ENCODE results near the gene MXRA7.

MXRA7 gene

GRCh38 chr17:76685846-76686245 is 24.9 kb downstream of the MXRA7 start:
- no peaks in the 10 kb centered on the region for H3K27me3 ChIP-seq (ENCODE audit: insufficient read depth, low read length, poor library complexity)
- H3K4me2 ChIP-seq (ENCODE audit: insufficient read depth, low read length) = no peak overlapping the region
- no peak overlapping the region for H3K4me3 ChIP-seq (ENCODE audit: low read depth in 1 of 2, low read length in 2 of 2)
- H4K20me1 ChIP-seq (ENCODE audit: insufficient read depth, low read length) = no peaks in the 10 kb centered on the region
- H3K4me1 ChIP-seq (ENCODE audit: insufficient read depth, low read length) = no peaks in the 10 kb centered on the region
- no peak overlapping the region for H3K27ac ChIP-seq (ENCODE audit: low read length)
- no peaks in the 10 kb centered on the region for H3K79me2 ChIP-seq (ENCODE audit: insufficient read depth, low read length)
- no peaks in the 10 kb centered on the region for H3K9me3 ChIP-seq (ENCODE audit: insufficient read depth, low read length, severe bottlenecking)
- DNase-seq (no peak), ATAC-seq (ENCODE audit: insufficient read depth, low read depth) (no peak)
- TF ChIP-seq EZH2 (IDR thresholded peaks at IDR 0.05; ENCODE audit: borderline replicate concordance, low read depth, low read length, severe bottlenecking) (no peak), CTCF (IDR thresholded peaks at IDR 0.05; ENCODE audit: borderline replicate concordance, extremely low read depth, low read length, poor library complexity, severe bottlenecking) (no peak)
- no peak overlapping the region for H3K9ac ChIP-seq (ENCODE audit: low read depth, low read length)
- no peaks in the 10 kb centered on the region for H3K36me3 ChIP-seq (ENCODE audit: insufficient read depth, low read length)
- no peak overlapping the region for H2AFZ ChIP-seq (ENCODE audit: low read depth, low read length)

- Histone ChIP-seq H3K4me1 (ENCODE audit: insufficient read depth, low read length) (no peaks in the 10 kb centered on the region), H3K79me2 (ENCODE audit: insufficient read depth, low read length) (no peaks in the 10 kb centered on the region), H2AFZ (ENCODE audit: low read depth, low read length) (no peak overlapping the region), H3K9me3 (ENCODE audit: insufficient read depth, low read length, severe bottlenecking) (no peaks in the 10 kb centered on the region), H3K27ac (ENCODE audit: low read length) (no peak overlapping the region), H3K27me3 (ENCODE audit: insufficient read depth, low read length, poor library complexity) (no peaks in the 10 kb centered on the region), H4K20me1 (ENCODE audit: insufficient read depth, low read length) (no peaks in the 10 kb centered on the region), H3K9ac (ENCODE audit: low read depth, low read length) (no peak overlapping the region), H3K4me3 (ENCODE audit: low read depth in 1 of 2, low read length in 2 of 2) (no peak overlapping the region), H3K4me2 (ENCODE audit: insufficient read depth, low read length) (no peak overlapping the region), H3K36me3 (ENCODE audit: insufficient read depth, low read length) (no peaks in the 10 kb centered on the region)
- no peak for TF ChIP-seq CTCF (IDR thresholded peaks at IDR 0.05; ENCODE audit: borderline replicate concordance, extremely low read depth, low read length, poor library complexity, severe bottlenecking)
- no peak for TF ChIP-seq EZH2 (IDR thresholded peaks at IDR 0.05; ENCODE audit: borderline replicate concordance, low read depth, low read length, severe bottlenecking)
- ATAC-seq (ENCODE audit: insufficient read depth, low read depth) = no peak
- DNase-seq = no peak
Observed at GRCh38 chr17:76685366-76685765, 25.4 kb downstream of the MXRA7 start.

- no peaks in the 10 kb centered on the region for H3K4me1 ChIP-seq (ENCODE audit: insufficient read depth, low read length)
- H3K4me2 ChIP-seq (ENCODE audit: insufficient read depth, low read length) = no peak overlapping the region
Observed at GRCh38 chr17:76684756-76685155, 26.0 kb downstream of the MXRA7 start.

More at GRCh38 chr17:76684756-76685155, 26.0 kb downstream of the MXRA7 start:
- ATAC-seq (ENCODE audit: insufficient read depth, low read depth) = no peak
- Histone ChIP-seq H4K20me1 (ENCODE audit: insufficient read depth, low read length) (no peaks in the 10 kb centered on the region), H3K9me3 (ENCODE audit: insufficient read depth, low read length, severe bottlenecking) (no peaks in the 10 kb centered on the region), H3K79me2 (ENCODE audit: insufficient read depth, low read length) (no peaks in the 10 kb centered on the region), H3K9ac (ENCODE audit: low read depth, low read length) (no peak overlapping the region), H2AFZ (ENCODE audit: low read depth, low read length) (no peak overlapping the region), H3K27me3 (ENCODE audit: insufficient read depth, low read length, poor library complexity) (no peaks in the 10 kb centered on the region), H3K4me3 (ENCODE audit: low read depth in 1 of 2, low read length in 2 of 2) (no peak overlapping the region), H3K36me3 (ENCODE audit: insufficient read depth, low read length) (no peaks in the 10 kb centered on the region), H3K27ac (ENCODE audit: low read length) (no peak overlapping the region)
- no peak for DNase-seq
- TF ChIP-seq CTCF (IDR thresholded peaks at IDR 0.05; ENCODE audit: borderline replicate concordance, extremely low read depth, low read length, poor library complexity, severe bottlenecking) = no peak
- TF ChIP-seq EZH2 (IDR thresholded peaks at IDR 0.05; ENCODE audit: borderline replicate concordance, low read depth, low read length, severe bottlenecking) = no peak
